K562 (cell line): ENCODE data around the gene UQCC2. TPM values are rescaled to one million over a fixed set of nuclear protein-coding genes. Genes with fewer than 3 reads are reported as not detected.

Experiments
- ATAC-seq: fragments of 200-7000 bp; cut with Tn5 transposase; 3 replicates; pipeline ENCODE4 v1.9.1; 2020; ENCODE audit warnings: moderate library complexity
- BruUV-seq: library from RNA; stranded (reverse); fragments of 400-500 nt; replicated peaks from 2 replicates; lab custom pipeline; 2021; lab: Mats Ljungman, UMichigan
- CTCF ChIA-PET: fragments of 300-600 bp; formaldehyde crosslinking; extraction: SDS; loops from one replicate; lab custom pipeline; 2021; ENCODE audit warnings: low intra/inter-chr PET ratio; lab: Yijun Ruan, JAX
- POLR2A ChIA-PET: fragments of 300-600, 350-650 bp; sonication (Branson Sonifier 250); formaldehyde crosslinking; extraction: SDS; loops from one replicate; lab custom pipeline; 2021; ENCODE audit warnings: antibody characterized with exemption, inconsistent platforms; lab: Yijun Ruan, JAX
- DNase-seq, 4 experiments: peaks; one replicate each; pipeline versions ENCODE4 v3.0.0 to v3.0.0-alpha.2; 2011 to 2018; ENCODE audit warnings: low spot score in 3 of 4, mixed read lengths in 3 of 4; ENCODE audit errors: extremely low read depth in 1 of 4
- FAIRE-seq: peaks from 2 replicates; lab custom pipeline; 2011; peaks lifted over from hg19 to GRCh38; lab: Jason Lieb, UNC
- H2AFZ ChIP-seq: 2 replicates; pipeline ENCODE4 v1.6.0; 2011; ENCODE audit warnings: low read depth, low read length, control low read depth, inconsistent platforms
- H3K27ac ChIP-seq: fragments of 200-600 bp; 3 replicates; pipeline ENCODE4 v1.8.0; 2011; ENCODE audit warnings: low read depth, mild to moderate bottlenecking, control low read depth, inconsistent platforms, low read length, moderate library complexity, mixed read lengths; ENCODE audit errors: extremely low read depth
- H3K27me3 ChIP-seq, 2 experiments: fragments of 300-600 bp in 1 of 2; 2 replicates in 1 of 2; 3 replicates in 1 of 2; pipeline versions ENCODE4 v1.6.0 to v1.8.0; 2011; ENCODE audit warnings: inconsistent platforms in 2 of 2, low read length in 2 of 2, mild to moderate bottlenecking in 1 of 2, mixed read lengths in 1 of 2, moderate library complexity in 1 of 2; ENCODE audit not compliant: control insufficient read depth in 2 of 2, insufficient read depth in 2 of 2
- H3K36me3 ChIP-seq: fragments of 300-600 bp; 3 replicates; pipeline ENCODE4 v1.8.0; 2011; ENCODE audit warnings: mild to moderate bottlenecking, low read length, inconsistent platforms; ENCODE audit not compliant: control insufficient read depth, insufficient read depth
- H3K4me1 ChIP-seq, 2 experiments: fragments of 200-600 bp in 1 of 2; replicated peaks in 1 of 2; 2 replicates in 1 of 2; 3 replicates in 1 of 2; pipeline versions ENCODE4 v1.5.1 to v1.8.0; 2011; ENCODE audit warnings: inconsistent platforms in 2 of 2, low read length in 2 of 2, mild to moderate bottlenecking in 1 of 2, mixed read lengths in 1 of 2, moderate library complexity in 1 of 2; ENCODE audit not compliant: control insufficient read depth in 2 of 2, insufficient read depth in 2 of 2
- H3K4me2 ChIP-seq: 2 replicates; pipeline ENCODE4 v1.6.1; 2011; ENCODE audit warnings: low read length, control low read depth, inconsistent platforms, mixed read lengths; ENCODE audit not compliant: insufficient read depth
- H3K4me3 ChIP-seq: fragments of 200-600 bp; sonication (generic), shearing (Covaris generic); 2 replicates; pipeline ENCODE4 v1.5.1; 2016; ENCODE audit warnings: control low read depth, inconsistent platforms
- H3K79me2 ChIP-seq: fragments of 200-600 bp; 3 replicates; pipeline ENCODE4 v1.8.0; 2011; ENCODE audit warnings: low read length, inconsistent platforms; ENCODE audit not compliant: control insufficient read depth, insufficient read depth
- H3K9ac ChIP-seq, 2 experiments: 2 replicates each; pipeline versions ENCODE4 v1.6.0 to v1.6.1; 2011; ENCODE audit warnings: low read depth in 2 of 2, low read length in 2 of 2, control low read depth in 1 of 2, inconsistent platforms in 1 of 2, mild to moderate bottlenecking in 1 of 2, mixed read lengths in 1 of 2; ENCODE audit not compliant: insufficient read depth in 1 of 2
- H3K9me1 ChIP-seq: one replicate; pipeline ENCODE4 v1.6.0; 2011; ENCODE audit warnings: inconsistent platforms, mild to moderate bottlenecking, low read length, moderate library complexity; ENCODE audit not compliant: control insufficient read depth, insufficient read depth
- H3K9me3 ChIP-seq: replicated peaks from 2 replicates; pipeline ENCODE4 v1.5.1; 2011; ENCODE audit warnings: low read depth, low read length, inconsistent platforms; ENCODE audit not compliant: control insufficient read depth, insufficient read depth
- H4K20me1 ChIP-seq: replicated peaks from 2 replicates; pipeline ENCODE4 v1.6.1; 2011; ENCODE audit warnings: low read length, inconsistent platforms, mixed read lengths; ENCODE audit not compliant: control insufficient read depth, insufficient read depth
- BCLAF1 ChIP-seq, 2 experiments: fragments of 450-650 bp in 1 of 2; IDR thresholded peaks; 2 replicates each; pipeline ENCODE4 v1.6.1; 2011 to 2017; ENCODE audit warnings: low read depth in 2 of 2, antibody characterized with exemption in 1 of 2, borderline replicate concordance in 1 of 2, low read length in 1 of 2, mild to moderate bottlenecking in 1 of 2, mixed read lengths in 1 of 2; ENCODE audit not compliant: control insufficient read depth in 1 of 2
- CBX8 ChIP-seq: fragments of 200-600 bp; sonication (generic); IDR thresholded peaks from 2 replicates; pipeline ENCODE4 v1.6.1; 2012; ENCODE audit warnings: borderline replicate concordance, mixed run types, low read depth, mild to moderate bottlenecking, moderate library complexity, mixed read lengths, low read length, control low read depth, inconsistent platforms; ENCODE audit not compliant: poor library complexity, severe bottlenecking; ENCODE audit errors: extremely low read depth
- CREM ChIP-seq: IDR thresholded peaks from 2 replicates; pipeline ENCODE4 v1.6.1; 2014; ENCODE audit warnings: antibody characterized with exemption, low read depth
- CSDE1 ChIP-seq, 2 experiments: fragments of 450-650 bp; IDR thresholded peaks; 2 replicates each; pipeline ENCODE4 v1.6.1; 2016; ENCODE audit warnings: mild to moderate bottlenecking in 1 of 2
- FOXA3 ChIP-seq, 2 experiments: fragments of 450-650 bp in 1 of 2; sonication (generic) in 1 of 2; formaldehyde crosslinking; IDR thresholded peaks in 1 of 2; conservative IDR thresholded peaks in 1 of 2; 2 replicates each; pipeline versions ENCODE4 v1.4.0 to v1.8.0; 2020 to 2022; ENCODE audit warnings: mild to moderate bottlenecking in 2 of 2, missing genetic modification reagents in 1 of 2
- HDAC3 ChIP-seq: fragments of 450-650 bp; IDR thresholded peaks from 2 replicates; pipeline ENCODE4 v1.6.1; 2018; ENCODE audit warnings: borderline replicate concordance, mild to moderate bottlenecking, moderate library complexity; ENCODE audit not compliant: partially characterized antibody
- JUNB ChIP-seq: fragments of 450-650 bp; formaldehyde crosslinking; conservative IDR thresholded peaks from 2 replicates; pipeline ENCODE4 v1.4.0; 2020; ENCODE audit warnings: mild to moderate bottlenecking
- MAZ ChIP-seq, 2 experiments: fragments of 450-650 bp in 1 of 2; sonication (generic) in 1 of 2; formaldehyde crosslinking; IDR thresholded peaks in 1 of 2; conservative IDR thresholded peaks in 1 of 2; 2 replicates each; pipeline versions ENCODE4 v1.4.0 to v1.5.0; 2020; ENCODE audit warnings: mild to moderate bottlenecking in 1 of 2, missing genetic modification reagents in 1 of 2
- NFIC ChIP-seq: fragments of 450-650 bp; IDR thresholded peaks from 2 replicates; pipeline ENCODE4 v1.6.1; 2017; ENCODE audit warnings: mild to moderate bottlenecking, inconsistent platforms
- PHTF2 ChIP-seq: fragments of 250-450 bp; sonication (Bioruptor Pico); IDR thresholded peaks from 2 replicates; pipeline ENCODE4 v1.5.0; 2021; ENCODE audit warnings: mild to moderate bottlenecking
- POLR2H ChIP-seq: IDR thresholded peaks from 2 replicates; pipeline ENCODE4 v1.6.1; 2016; ENCODE audit warnings: missing genetic modification characterization, low read depth, mild to moderate bottlenecking, control low read depth, missing compliant biosample characterization, moderate library complexity
- PRMT5 ChIP-seq: sonication (generic); formaldehyde crosslinking; IDR thresholded peaks from 2 replicates; pipeline ENCODE4 v1.5.0; 2020; ENCODE audit warnings: missing genetic modification reagents
- RHOXF2B ChIP-seq: fragments of 250-450 bp; sonication (Bioruptor Pico); conservative IDR thresholded peaks from 2 replicates; pipeline ENCODE4 v1.5.1; 2021
- YBX1 ChIP-seq: fragments of 450-650 bp; IDR thresholded peaks from 2 replicates; pipeline ENCODE4 v1.7.1; 2016; ENCODE audit warnings: mild to moderate bottlenecking
- ZKSCAN8 ChIP-seq: fragments of 200-800 bp; sonication (Bioruptor generic); IDR thresholded peaks from 2 replicates; pipeline ENCODE4 v1.6.1; 2016; ENCODE audit warnings: missing genetic modification characterization, missing compliant biosample characterization
- ZNF282 ChIP-seq: sonication (generic); formaldehyde crosslinking; IDR thresholded peaks from 2 replicates; pipeline ENCODE4 v1.8.1; 2023; ENCODE audit warnings: missing genetic modification reagents
- ZNF764 ChIP-seq: fragments of 250-450 bp; sonication (Bioruptor Pico); IDR thresholded peaks from 2 replicates; pipeline ENCODE4 v1.4.0; 2020; ENCODE audit warnings: low read depth, mild to moderate bottlenecking, moderate library complexity
- ZNF778 ChIP-seq: fragments of 450-650 bp; formaldehyde crosslinking; IDR thresholded peaks from 2 replicates; pipeline ENCODE4 v1.4.0; 2020; ENCODE audit warnings: mild to moderate bottlenecking, moderate library complexity
- ZNF79 ChIP-seq: fragments of 250-450 bp; sonication (Bioruptor Pico); IDR thresholded peaks from 2 replicates; pipeline ENCODE4 v1.4.0; 2020; ENCODE audit warnings: low read depth, mild to moderate bottlenecking, moderate library complexity
- WGBS: fragments of 100-300 bp; shearing (Covaris generic); methylation state at CpG from one replicate; pipeline ENCODE4 v1.1.6; 2016; ENCODE audit warnings: low coverage, mixed read lengths; ENCODE audit not compliant: insufficient coverage; ENCODE audit errors: missing lambda C conversion rate; 5-methylcytosine and 5-hydroxymethylcytosine counted together
- in situ Hi-C: fragments of 300-500 bp; cut with MboI; formaldehyde crosslinking; loops from 4 replicates; pipeline ENCODE4 v1.15.0; 2018; ENCODE audit warnings: inconsistent platforms, mixed read lengths
- intact Hi-C: fragments of 100-400 bp; cut with micrococcal nuclease; formaldehyde crosslinking; loops from 2 replicates; pipeline ENCODE4 v1.14.2; 2022
- polyA plus RNA-seq, 8 experiments: library from polyadenylated mRNA; depleted of rRNA in 4 of 8; stranded (reverse) in 5 of 8; unstranded in 3 of 8; fragments of >200 nt; fragmentation: Nextera tagmentation in 2 of 8; fragmentation: Illumina TruSeq in 1 of 8; extraction: Ambion mirVana in 2 of 8; extraction: Trizol in 1 of 8; gene quantifications; 2 replicates each; pipeline versions ENCODE4 v1.2.1 to v1.2.3, GENCODE V29; 2011 to 2014; ENCODE audit warnings: inconsistent platforms in 1 of 8, missing spikeins in 1 of 8
- total RNA-seq, 7 experiments: library from RNA; depleted of rRNA in 6 of 7; stranded (reverse); fragments of >200 nt in 6 of 7; fragmentation: Illumina TruSeq in 2 of 7; extraction: Trizol in 2 of 7; gene quantifications; 2 replicates each; pipeline versions ENCODE4 v1.2.1 to v1.2.3, GENCODE V29; 2011 to 2021; ENCODE audit warnings: low replicate concordance in 1 of 7

UQCC2 gene
- total and polyA plus RNA-seq, 9 of the 15 experiments (the other 6 are each of a cell fraction or from before 2014, with no cell fraction given) = 58.5 to 927 (median 158) TPM

GRCh38 chr6:33705955-33706725, 5.4 kb downstream of the UQCC2 start:
- Histone ChIP-seq H3K4me2 (no peak overlapping the region), H3K79me2 (peaks cover 24% of the 10 kb centered on the region), H3K9me3 (no peaks in the 10 kb centered on the region), H3K36me3 (peaks cover 61% of the 10 kb centered on the region), H4K20me1 (no peaks in the 10 kb centered on the region), H3K27ac (no peak overlapping the region), H3K9me1 (no peaks in the 10 kb centered on the region), H3K27me3 (no peaks in the 10 kb centered on the region), H3K4me3 (no peak overlapping the region), H3K4me1 (peaks cover 9 to 19% of the 10 kb centered on the region in 2 experiments), H3K9ac (peak overlapping the region in 1 of 2 experiments; percentile 40; a peak in 1 of 4 replicates), H2AFZ (no peak overlapping the region)
- TF ChIP-seq PHTF2 (CRISPR knock-in tag) = no peak
- no peak for TF ChIP-seq CBX8
- no peak for TF ChIP-seq ZNF764 (CRISPR knock-in tag)
- no peak for TF ChIP-seq YBX1
- TF ChIP-seq CSDE1 (IDR thresholded peaks at IDR 0.05) = no peak
- no peak for TF ChIP-seq FOXA3 (CRISPR knock-in tag; conservative IDR thresholded peaks at IDR 0.05 in 1 of 2, IDR thresholded peaks at IDR 0.05 in 1 of 2)
- TF ChIP-seq HDAC3 = no peak
- TF ChIP-seq ZNF79 (CRISPR knock-in tag) = no peak
- TF ChIP-seq MAZ (CRISPR knock-in tag; conservative IDR thresholded peaks at IDR 0.05 in 1 of 2, IDR thresholded peaks at IDR 0.05 in 1 of 2) = no peak
- TF ChIP-seq BCLAF1 (IDR thresholded peaks at IDR 0.05; ENCODE audit: borderline replicate concordance in 1 of 2, control insufficient read depth in 1 of 2, low read depth in 2 of 2, low read length in 1 of 2) = no peak
- TF ChIP-seq ZNF778 (CRISPR knock-in tag) = no peak
- TF ChIP-seq POLR2H (tag) = no peak
- TF ChIP-seq ZKSCAN8 (CRISPR knock-in tag) = no peak
- no peak for TF ChIP-seq PRMT5
- no peak for TF ChIP-seq NFIC
- TF ChIP-seq RHOXF2B (CRISPR knock-in tag) = no peak
- TF ChIP-seq JUNB (CRISPR knock-in tag) = no peak
- no peak for TF ChIP-seq CREM
- no peak for TF ChIP-seq ZNF282 (CRISPR knock-in tag)
- ATAC-seq (no peak), FAIRE-seq (no peak), DNase-seq (no peak)
- CTCF ChIA-PET = interaction anchor here (0.6 kb wide), 1 partner anchor 28 kb away, joined by 3 read pairs; no protein-coding TSS in a partner anchor
- BruUV-seq = no TSS peak
- in situ Hi-C loops (no loop called here), intact Hi-C loops (no loop called here)
- POLR2A ChIA-PET = interaction anchor here (1.1 kb wide), 1 partner anchor 9 kb away, joined by 4 read pairs; no protein-coding TSS in a partner anchor
- WGBS = 86% methylated on average over 16 of the region's 16 CpGs
